SH-SY5Y (cell line): ENCODE data around the gene KLHL14.

Experiments used
- GATA2 ChIP-seq: IDR thresholded peaks from 2 replicates; pipeline ENCODE4 v1.6.1; 2011; ENCODE audit warnings: mild to moderate bottlenecking, low read depth, low read length
- GATA3 ChIP-seq: IDR thresholded peaks from 2 replicates; pipeline ENCODE4 v1.6.1; 2011; ENCODE audit warnings: low read depth, mild to moderate bottlenecking, low read length, moderate library complexity

DNA sequence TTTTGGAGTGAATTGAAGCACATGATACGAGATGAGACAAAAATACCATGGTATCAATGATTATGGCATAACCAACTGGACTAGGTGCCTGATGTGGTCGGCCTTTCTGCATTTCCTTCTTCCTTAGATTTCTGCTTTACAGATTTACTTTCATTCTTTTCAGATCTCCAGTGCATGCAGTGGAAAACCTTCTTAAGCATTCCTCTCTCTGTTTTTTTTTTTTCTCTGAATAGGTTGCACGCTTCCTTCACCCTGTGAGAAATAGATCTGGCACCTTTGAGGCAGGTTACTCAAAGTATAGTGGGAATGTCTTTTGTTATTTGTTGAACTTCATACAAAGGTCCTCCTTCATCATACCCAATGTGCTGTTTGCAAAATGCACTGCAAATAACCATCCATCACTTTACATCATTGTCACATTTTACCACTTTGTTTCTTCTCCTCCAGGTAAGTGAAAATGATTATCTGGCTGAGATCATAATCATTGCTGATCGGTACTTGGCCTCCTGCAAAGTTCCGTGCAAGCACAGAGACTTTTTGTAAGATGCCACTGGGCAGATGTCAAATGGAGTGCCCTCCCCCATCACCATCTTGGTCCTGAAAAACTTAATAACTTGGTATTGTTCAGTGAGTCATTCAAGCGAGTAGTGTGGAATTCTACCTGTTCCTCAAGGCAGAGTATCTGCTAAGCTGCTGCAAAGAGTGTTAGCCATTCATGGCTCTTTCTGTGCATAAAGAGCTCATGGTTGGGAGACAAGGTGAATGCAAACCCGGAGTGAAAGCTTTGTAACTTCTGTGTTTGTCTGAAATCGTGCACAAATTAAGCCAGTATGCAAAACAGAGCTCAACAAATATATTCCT lies 30.0 kb upstream of the KLHL14 start:
- no peak for TF ChIP-seq GATA2
- TF ChIP-seq GATA3 = no peak
